ENCODE measurements around the gene P2RX6.
"Not testable (repeated sequence)": the region's sequence is repeated elsewhere in the genome, so short reads cannot be mapped to it uniquely, and the experiment has no call there.

P2RX6 gene

GRCh38 chr22:21054046-21054713 is 39.2 kb downstream of the P2RX6 start:
- Mint-ChIP-seq H3K27me3 (peaks cover 27% of the 10 kb centered on the region), H3K27ac (no peak overlapping the region), H3K36me3 (no peaks in the 10 kb centered on the region), H3K4me1 (peaks cover 14% of the 10 kb centered on the region), H3K9me3 (no peaks in the 10 kb centered on the region), H3K4me3 (peak overlapping the region; percentile 37)
- ATAC-seq (ENCODE audit: low read depth) (no peak), DNase-seq (ENCODE audit: low spot score in 2 of 2) (no peak)

GRCh38 chr22:21054714-21055563 is 40.0 kb downstream of the P2RX6 start:
- H3K36me3 Mint-ChIP-seq, result no peaks in the 10 kb centered on the region
- peaks cover 14% of the 10 kb centered on the region for H3K4me1 Mint-ChIP-seq
- no peaks in the 10 kb centered on the region for H3K9me3 Mint-ChIP-seq
- H3K27ac Mint-ChIP-seq, result no peak overlapping the region
- H3K27me3 Mint-ChIP-seq, result peaks cover 27% of the 10 kb centered on the region
- H3K4me3 Mint-ChIP-seq, result peak overlapping the region; percentile 37
- DNase-seq (ENCODE audit: low spot score in 2 of 2), result no peak
- ATAC-seq (ENCODE audit: low read depth), result no peak

- ATAC-seq (ENCODE audit: low read depth) (no peak), DNase-seq (ENCODE audit: low spot score in 2 of 2) (no peak)
- Mint-ChIP-seq H3K4me3 (no peak overlapping the region), H3K4me1 (peaks cover 14% of the 10 kb centered on the region), H3K27me3 (peaks cover 27% of the 10 kb centered on the region), H3K9me3 (no peaks in the 10 kb centered on the region), H3K36me3 (no peaks in the 10 kb centered on the region), H3K27ac (no peak overlapping the region)
Measured at GRCh38 chr22:21055564-21055834, 40.5 kb downstream of the P2RX6 start.

GRCh38 chr22:21055880-21056319 is 40.9 kb downstream of the P2RX6 start:
- Mint-ChIP-seq H3K27me3 (peaks cover 27% of the 10 kb centered on the region), H3K9me3 (no peaks in the 10 kb centered on the region), H3K36me3 (no peaks in the 10 kb centered on the region), H3K27ac (no peak overlapping the region), H3K4me1 (peaks cover 14% of the 10 kb centered on the region), H3K4me3 (peak overlapping the region; percentile 32)
- DNase-seq (ENCODE audit: low spot score in 2 of 2) (no peak), ATAC-seq (ENCODE audit: low read depth) (peak; percentile 43)

GRCh38 chr22:21060363-21060762 is 45.4 kb downstream of the P2RX6 start:
- not testable (repeated sequence) for ATAC-seq (ENCODE audit: low read depth); H3K36me3 Mint-ChIP-seq; H3K9me3 Mint-ChIP-seq; DNase-seq (ENCODE audit: low spot score in 2 of 2); H3K4me3 Mint-ChIP-seq; H3K27ac Mint-ChIP-seq
- peaks cover 14% of the 10 kb centered on the region for H3K4me1 Mint-ChIP-seq
- peaks cover 17% of the 10 kb centered on the region for H3K27me3 Mint-ChIP-seq

- not testable (repeated sequence) for H3K4me1 Mint-ChIP-seq; H3K4me3 Mint-ChIP-seq; H3K27me3 Mint-ChIP-seq; H3K27ac Mint-ChIP-seq; DNase-seq (ENCODE audit: low spot score in 2 of 2); H3K36me3 Mint-ChIP-seq; H3K9me3 Mint-ChIP-seq; ATAC-seq (ENCODE audit: low read depth)
Measured at GRCh38 chr22:21061660-21062321, 46.8 kb downstream of the P2RX6 start.

GRCh38 chr22:21064425-21064824 is 49.5 kb downstream of the P2RX6 start:
- DNase-seq (ENCODE audit: low spot score in 2 of 2); ATAC-seq (ENCODE audit: low read depth); H3K27ac Mint-ChIP-seq; H3K4me3 Mint-ChIP-seq; H3K9me3 Mint-ChIP-seq; H3K36me3 Mint-ChIP-seq; H3K4me1 Mint-ChIP-seq; H3K27me3 Mint-ChIP-seq: not testable (repeated sequence)

- Mint-ChIP-seq H3K4me1 (peaks cover 5% of the 10 kb centered on the region), H3K27me3 (peaks cover 6% of the 10 kb centered on the region), H3K9me3 (no peaks in the 10 kb centered on the region), H3K36me3 (no peaks in the 10 kb centered on the region), H3K4me3 (no peak overlapping the region), H3K27ac (no peak overlapping the region)
- ATAC-seq (ENCODE audit: low read depth) (no peak), DNase-seq (ENCODE audit: low spot score in 2 of 2) (no peak)
Measured at GRCh38 chr22:21064917-21065864, 50.2 kb downstream of the P2RX6 start.

GRCh38 chr22:21067075-21067900 is 52.3 kb downstream of the P2RX6 start:
- Mint-ChIP-seq H3K4me3 (no peak overlapping the region), H3K27ac (no peak overlapping the region), H3K27me3 (peaks cover 2% of the 10 kb centered on the region), H3K9me3 (no peaks in the 10 kb centered on the region), H3K36me3 (no peaks in the 10 kb centered on the region), H3K4me1 (peaks cover 5% of the 10 kb centered on the region)
- DNase-seq (ENCODE audit: low spot score in 2 of 2) (no peak), ATAC-seq (ENCODE audit: low read depth) (no peak)

GRCh38 chr22:21067901-21068680 is 53.1 kb downstream of the P2RX6 start:
- H3K36me3 Mint-ChIP-seq, result no peaks in the 10 kb centered on the region
- no peaks in the 10 kb centered on the region for H3K9me3 Mint-ChIP-seq
- peaks cover 2% of the 10 kb centered on the region for H3K27me3 Mint-ChIP-seq
- H3K4me3 Mint-ChIP-seq, result no peak overlapping the region
- no peak overlapping the region for H3K27ac Mint-ChIP-seq
- peaks cover 5% of the 10 kb centered on the region for H3K4me1 Mint-ChIP-seq
- ATAC-seq (ENCODE audit: low read depth) (no peak), DNase-seq (ENCODE audit: low spot score in 2 of 2) (no peak)

GRCh38 chr22:21068681-21069276 is 53.8 kb downstream of the P2RX6 start:
- peaks cover 4% of the 10 kb centered on the region for H3K27me3 Mint-ChIP-seq
- DNase-seq (ENCODE audit: low spot score in 2 of 2), result no peak
- H3K4me3 Mint-ChIP-seq, result no peak overlapping the region
- no peak overlapping the region for H3K27ac Mint-ChIP-seq
- H3K9me3 Mint-ChIP-seq, result no peaks in the 10 kb centered on the region
- peaks cover 5% of the 10 kb centered on the region for H3K4me1 Mint-ChIP-seq
- no peaks in the 10 kb centered on the region for H3K36me3 Mint-ChIP-seq
- ATAC-seq (ENCODE audit: low read depth), result no peak

- Mint-ChIP-seq H3K36me3 (no peaks in the 10 kb centered on the region), H3K27me3 (peaks cover 4% of the 10 kb centered on the region), H3K9me3 (no peaks in the 10 kb centered on the region), H3K4me1 (peaks cover 5% of the 10 kb centered on the region), H3K4me3 (no peak overlapping the region), H3K27ac (no peak overlapping the region)
- no peak for ATAC-seq (ENCODE audit: low read depth)
- DNase-seq (ENCODE audit: low spot score in 2 of 2), result no peak
Measured at GRCh38 chr22:21069375-21069774, 54.4 kb downstream of the P2RX6 start.

All from memory B cell (primary cell).